Glutamatergic neuron (in vitro differentiated cells): ENCODE data around the gene UNC13D. TPM values are rescaled to one million over a fixed set of nuclear protein-coding genes. Genes with fewer than 3 reads are reported as not detected.

ENCODE experiments used
- DNase-seq: peaks from one replicate; pipeline ENCODE4 v3.0.0; 2022
- H3K27ac Mint-ChIP-seq: one replicate; pipeline ENCODE4 v1.8.0; 2020; ENCODE audit warnings: mild to moderate bottlenecking, mixed read lengths, inconsistent platforms; ENCODE audit not compliant: unreplicated experiment
- H3K27me3 Mint-ChIP-seq: one replicate; pipeline ENCODE4 v1.8.0; 2020; ENCODE audit warnings: mild to moderate bottlenecking, moderate library complexity, mixed read lengths, inconsistent platforms; ENCODE audit not compliant: unreplicated experiment
- H3K36me3 Mint-ChIP-seq: one replicate; pipeline ENCODE4 v1.8.0; 2020; ENCODE audit warnings: mild to moderate bottlenecking, mixed read lengths, inconsistent platforms; ENCODE audit not compliant: unreplicated experiment
- H3K4me1 Mint-ChIP-seq: one replicate; pipeline ENCODE4 v1.8.0; 2020; ENCODE audit warnings: mild to moderate bottlenecking, low read depth, mixed read lengths, inconsistent platforms; ENCODE audit not compliant: unreplicated experiment
- H3K4me3 Mint-ChIP-seq: one replicate; pipeline ENCODE4 v1.8.0; 2020; ENCODE audit warnings: mild to moderate bottlenecking, mixed read lengths, inconsistent platforms; ENCODE audit not compliant: unreplicated experiment
- H3K9me3 Mint-ChIP-seq: one replicate; pipeline ENCODE4 v1.8.0; 2020; ENCODE audit warnings: mild to moderate bottlenecking, moderate library complexity, mixed read lengths, inconsistent platforms; ENCODE audit not compliant: unreplicated experiment
- CTCF ChIP-seq: fragments of 200-600 bp; sonication (generic); IDR thresholded peaks from one replicate; pipeline ENCODE4 v1.5.0; 2021; ENCODE audit not compliant: partially characterized antibody, unreplicated experiment
- total RNA-seq: library from RNA; stranded (reverse); fragmentation: NEBNext Ultra II Directional; extraction: Animal tissue kit (Norgen Biotek cat#: 25700); gene quantifications from one replicate; pipeline ENCODE4 v1.2.1, GENCODE V29; 2021; ENCODE audit not compliant: unreplicated experiment

The UNC13D gene
- total RNA-seq, 1 donor from 2014 or later = 2.4 TPM

GRCh38 chr17:75844530-75845057 lies 390 bp upstream of the UNC13D start:
- no peak for TF ChIP-seq CTCF
- peak; percentile 13 for DNase-seq
- no peak overlapping the region for H3K27ac Mint-ChIP-seq
- no peak overlapping the region for H3K4me3 Mint-ChIP-seq
- peaks cover 4% of the 10 kb centered on the region for H3K4me1 Mint-ChIP-seq
- no peaks in the 10 kb centered on the region for H3K27me3 Mint-ChIP-seq
- peaks cover 2% of the 10 kb centered on the region for H3K9me3 Mint-ChIP-seq
- H3K36me3 Mint-ChIP-seq = no peaks in the 10 kb centered on the region

GRCh38 chr17:75842963-75843576 lies 1.1 kb downstream of the UNC13D start:
- Mint-ChIP-seq H3K9me3 (peaks cover 2% of the 10 kb centered on the region), H3K4me3 (no peak overlapping the region), H3K36me3 (no peaks in the 10 kb centered on the region), H3K27ac (no peak overlapping the region), H3K27me3 (no peaks in the 10 kb centered on the region), H3K4me1 (peaks cover 4% of the 10 kb centered on the region)
- peak; percentile 12 for DNase-seq
- TF ChIP-seq CTCF = no peak

- peaks cover 6% of the 10 kb centered on the region for H3K4me1 Mint-ChIP-seq
- no peak for TF ChIP-seq CTCF
- DNase-seq = no peak
- no peak overlapping the region for H3K27ac Mint-ChIP-seq
- H3K4me3 Mint-ChIP-seq = no peak overlapping the region
- H3K36me3 Mint-ChIP-seq = no peaks in the 10 kb centered on the region
- peaks cover 2% of the 10 kb centered on the region for H3K27me3 Mint-ChIP-seq
- no peaks in the 10 kb centered on the region for H3K9me3 Mint-ChIP-seq
Measured at GRCh38 chr17:75842411-75842810, 1.8 kb downstream of the UNC13D start.

GRCh38 chr17:75840799-75841164 lies 3.4 kb downstream of the UNC13D start:
- H3K27ac Mint-ChIP-seq = no peak overlapping the region
- no peak overlapping the region for H3K4me3 Mint-ChIP-seq
- TF ChIP-seq CTCF = no peak
- H3K36me3 Mint-ChIP-seq = no peaks in the 10 kb centered on the region
- H3K4me1 Mint-ChIP-seq = peaks cover 6% of the 10 kb centered on the region
- H3K9me3 Mint-ChIP-seq = peaks cover 2% of the 10 kb centered on the region
- peak; percentile 12 for DNase-seq
- H3K27me3 Mint-ChIP-seq = peaks cover 2% of the 10 kb centered on the region

GRCh38 chr17:75839942-75840798 lies 4.0 kb downstream of the UNC13D start:
- no peak overlapping the region for H3K4me3 Mint-ChIP-seq
- no peak overlapping the region for H3K27ac Mint-ChIP-seq
- H3K36me3 Mint-ChIP-seq = no peaks in the 10 kb centered on the region
- H3K9me3 Mint-ChIP-seq = peaks cover 2% of the 10 kb centered on the region
- no peak for TF ChIP-seq CTCF
- peaks cover 2% of the 10 kb centered on the region for H3K4me1 Mint-ChIP-seq
- DNase-seq = peak; percentile 10
- peaks cover 2% of the 10 kb centered on the region for H3K27me3 Mint-ChIP-seq
